ENCODE measurements around the gene DMD.

- no peak for TF ChIP-seq CTCF (conservative IDR thresholded peaks at IDR 0.05 in 1 of 2, IDR thresholded peaks at IDR 0.05 in 1 of 2; ENCODE audit: low read depth in 1 of 2, low read length in 2 of 2)
- no peak for TF ChIP-seq EZH2 (IDR thresholded peaks at IDR 0.05; ENCODE audit: low read length, missing control alignments)
These were observed 1604.6 kb downstream of the DMD start for GRCh38 chrX:31606771-31607170.
